ENCODE results near the gene YARS1. TPM values are rescaled to one million over a fixed set of nuclear protein-coding genes. Genes with fewer than 3 reads are reported as not detected.

Gene YARS1
- total RNA-seq, 1 experiment from 2014 or later = 120 TPM

DNA sequence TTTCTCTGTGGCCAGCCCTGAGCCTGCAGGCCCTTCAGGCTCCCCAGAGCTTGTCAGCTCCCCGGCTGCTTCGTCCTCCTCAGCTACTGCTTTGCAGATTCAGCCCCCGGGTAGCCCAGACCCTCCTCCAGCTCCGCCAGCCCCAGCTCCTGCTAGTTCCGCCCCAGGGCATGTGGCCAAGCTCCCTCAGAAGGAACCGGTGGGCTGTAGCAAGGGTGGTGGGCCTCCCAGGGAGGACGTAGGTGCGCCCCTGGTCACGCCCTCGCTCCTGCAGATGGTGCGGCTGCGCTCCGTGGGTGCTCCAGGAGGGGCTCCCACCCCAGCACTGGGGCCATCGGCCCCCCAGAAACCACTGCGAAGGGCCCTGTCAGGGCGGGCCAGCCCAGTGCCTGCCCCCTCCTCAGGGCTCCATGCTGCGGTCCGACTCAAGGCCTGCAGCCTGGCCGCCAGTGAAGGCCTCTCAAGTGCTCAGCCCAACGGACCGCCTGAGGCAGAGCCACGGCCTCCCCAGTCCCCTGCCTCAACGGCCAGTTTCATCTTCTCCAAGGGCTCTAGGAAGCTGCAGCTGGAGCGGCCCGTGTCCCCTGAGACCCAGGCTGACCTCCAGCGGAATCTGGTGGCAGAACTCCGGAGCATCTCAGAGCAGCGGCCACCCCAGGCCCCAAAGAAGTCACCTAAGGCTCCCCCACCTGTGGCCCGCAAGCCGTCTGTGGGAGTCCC, 45.4 kb downstream of the YARS1 start:
- Histone ChIP-seq H3K27me3 (ENCODE audit: control insufficient read depth, insufficient read depth, low read length) (no peaks in the 10 kb centered on the region), H3K27ac (ENCODE audit: low read length) (peak overlapping the region; percentile 35; the same call in 1 of the 2 replicates), H3K4me1 (ENCODE audit: control insufficient read depth, insufficient read depth, low read length) (peaks cover 70% of the 10 kb centered on the region), H3K36me3 (ENCODE audit: control insufficient read depth, insufficient read depth, low read length) (peaks cover 2% of the 10 kb centered on the region; the same call in 1 of the 2 replicates), H3K4me3 (ENCODE audit: low read depth in 2 of 2, low read length in 2 of 2) (no peak overlapping the region), H3K9me3 (ENCODE audit: control insufficient read depth, insufficient read depth, low read depth, low read length) (no peaks in the 10 kb centered on the region)
- ATAC-seq (no peak), DNase-seq (ENCODE audit: low read depth, low spot score) (no peak)
- no peak for TF ChIP-seq SIN3A (IDR thresholded peaks at IDR 0.05; ENCODE audit: borderline replicate concordance, insufficient read depth, low read depth, low read length)
- TF ChIP-seq, protein P1, sequence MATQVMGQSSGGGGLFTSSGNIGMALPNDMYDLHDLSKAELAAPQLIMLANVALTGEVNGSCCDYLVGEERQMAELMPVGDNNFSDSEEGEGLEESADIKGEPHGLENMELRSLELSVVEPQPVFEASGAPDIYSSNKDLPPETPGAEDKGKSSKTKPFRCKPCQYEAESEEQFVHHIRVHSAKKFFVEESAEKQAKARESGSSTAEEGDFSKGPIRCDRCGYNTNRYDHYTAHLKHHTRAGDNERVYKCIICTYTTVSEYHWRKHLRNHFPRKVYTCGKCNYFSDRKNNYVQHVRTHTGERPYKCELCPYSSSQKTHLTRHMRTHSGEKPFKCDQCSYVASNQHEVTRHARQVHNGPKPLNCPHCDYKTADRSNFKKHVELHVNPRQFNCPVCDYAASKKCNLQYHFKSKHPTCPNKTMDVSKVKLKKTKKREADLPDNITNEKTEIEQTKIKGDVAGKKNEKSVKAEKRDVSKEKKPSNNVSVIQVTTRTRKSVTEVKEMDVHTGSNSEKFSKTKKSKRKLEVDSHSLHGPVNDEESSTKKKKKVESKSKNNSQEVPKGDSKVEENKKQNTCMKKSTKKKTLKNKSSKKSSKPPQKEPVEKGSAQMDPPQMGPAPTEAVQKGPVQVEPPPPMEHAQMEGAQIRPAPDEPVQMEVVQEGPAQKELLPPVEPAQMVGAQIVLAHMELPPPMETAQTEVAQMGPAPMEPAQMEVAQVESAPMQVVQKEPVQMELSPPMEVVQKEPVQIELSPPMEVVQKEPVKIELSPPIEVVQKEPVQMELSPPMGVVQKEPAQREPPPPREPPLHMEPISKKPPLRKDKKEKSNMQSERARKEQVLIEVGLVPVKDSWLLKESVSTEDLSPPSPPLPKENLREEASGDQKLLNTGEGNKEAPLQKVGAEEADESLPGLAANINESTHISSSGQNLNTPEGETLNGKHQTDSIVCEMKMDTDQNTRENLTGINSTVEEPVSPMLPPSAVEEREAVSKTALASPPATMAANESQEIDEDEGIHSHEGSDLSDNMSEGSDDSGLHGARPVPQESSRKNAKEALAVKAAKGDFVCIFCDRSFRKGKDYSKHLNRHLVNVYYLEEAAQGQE (IDR thresholded peaks at IDR 0.05; ENCODE audit: insufficient read depth in 1 of 2, low read depth in 2 of 2, low read length in 1 of 2) = no peak
- POLR2A ChIA-PET = no interaction called here
- intact Hi-C loops (cut with micrococcal nuclease; ENCODE audit: unreplicated experiment) (no loop called here), in situ Hi-C loops (cut with HindIII; ENCODE audit: low pct_unique_long_range_greater_than_20kb, low sequenced_read_pairs) (no loop called here)
- no TSS peak for BruUV-seq (replicated peaks)
- CTCF ChIA-PET = interaction anchor here (1.1 to 5.4 kb wide), 2 partner anchors 43 to 59 kb away, joined by 4 to 72 read pairs; no protein-coding TSS in a partner anchor

DNA sequence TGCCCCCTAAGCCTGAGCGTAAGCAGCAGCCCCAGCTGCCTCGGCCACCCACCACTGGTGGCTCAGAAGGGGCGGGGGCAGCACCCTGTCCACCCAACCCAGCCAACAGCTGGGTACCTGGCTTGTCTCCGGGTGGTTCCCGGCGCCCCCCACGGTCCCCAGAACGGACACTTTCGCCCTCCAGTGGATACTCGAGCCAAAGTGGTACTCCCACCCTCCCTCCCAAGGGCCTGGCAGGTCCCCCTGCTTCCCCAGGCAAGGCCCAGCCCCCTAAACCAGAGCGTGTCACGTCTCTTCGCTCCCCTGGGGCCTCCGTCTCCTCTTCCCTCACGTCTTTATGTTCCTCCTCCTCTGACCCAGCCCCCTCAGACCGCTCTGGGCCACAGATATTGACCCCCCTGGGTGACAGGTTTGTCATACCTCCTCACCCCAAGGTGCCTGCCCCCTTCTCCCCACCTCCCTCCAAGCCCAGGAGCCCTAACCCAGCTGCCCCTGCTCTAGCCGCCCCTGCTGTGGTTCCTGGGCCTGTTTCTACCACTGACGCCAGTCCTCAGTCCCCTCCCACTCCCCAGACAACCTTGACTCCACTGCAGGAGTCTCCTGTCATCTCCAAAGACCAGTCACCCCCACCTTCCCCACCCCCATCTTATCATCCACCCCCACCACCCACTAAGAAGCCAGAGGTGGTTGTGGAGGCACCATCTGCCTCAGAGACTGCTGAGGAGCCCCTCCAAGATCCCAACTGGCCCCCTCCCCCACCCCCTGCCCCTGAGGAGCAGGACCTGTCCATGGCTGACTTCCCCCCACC, 46.2 kb downstream of the YARS1 start:
- Histone ChIP-seq H3K9me3 (ENCODE audit: control insufficient read depth, insufficient read depth, low read depth, low read length) (no peaks in the 10 kb centered on the region), H3K36me3 (ENCODE audit: control insufficient read depth, insufficient read depth, low read length) (peaks cover 2% of the 10 kb centered on the region; the same call in 1 of the 2 replicates), H3K4me1 (ENCODE audit: control insufficient read depth, insufficient read depth, low read length) (peaks cover 78% of the 10 kb centered on the region), H3K27me3 (ENCODE audit: control insufficient read depth, insufficient read depth, low read length) (no peaks in the 10 kb centered on the region), H3K4me3 (ENCODE audit: low read depth in 2 of 2, low read length in 2 of 2) (no peak overlapping the region), H3K27ac (ENCODE audit: low read length) (no peak overlapping the region)
- ChIA-PET POLR2A (no interaction called here), CTCF (interaction anchor here (2.0 to 5.4 kb wide), 2 partner anchors 59 kb away, joined by 20 to 72 read pairs; no protein-coding TSS in a partner anchor)
- BruUV-seq (replicated peaks) = no TSS peak
- DNase-seq (ENCODE audit: low read depth, low spot score) (no peak), ATAC-seq (no peak)
- in situ Hi-C loops (cut with HindIII; ENCODE audit: low pct_unique_long_range_greater_than_20kb, low sequenced_read_pairs) (no loop called here), intact Hi-C loops (cut with micrococcal nuclease; ENCODE audit: unreplicated experiment) (no loop called here)
- TF ChIP-seq SIN3A (IDR thresholded peaks at IDR 0.05; ENCODE audit: borderline replicate concordance, insufficient read depth, low read depth, low read length) = no peak
- no peak for TF ChIP-seq TCF7L2 (IDR thresholded peaks at IDR 0.05; ENCODE audit: low read depth, low read length)
- TF ChIP-seq, protein P2, sequence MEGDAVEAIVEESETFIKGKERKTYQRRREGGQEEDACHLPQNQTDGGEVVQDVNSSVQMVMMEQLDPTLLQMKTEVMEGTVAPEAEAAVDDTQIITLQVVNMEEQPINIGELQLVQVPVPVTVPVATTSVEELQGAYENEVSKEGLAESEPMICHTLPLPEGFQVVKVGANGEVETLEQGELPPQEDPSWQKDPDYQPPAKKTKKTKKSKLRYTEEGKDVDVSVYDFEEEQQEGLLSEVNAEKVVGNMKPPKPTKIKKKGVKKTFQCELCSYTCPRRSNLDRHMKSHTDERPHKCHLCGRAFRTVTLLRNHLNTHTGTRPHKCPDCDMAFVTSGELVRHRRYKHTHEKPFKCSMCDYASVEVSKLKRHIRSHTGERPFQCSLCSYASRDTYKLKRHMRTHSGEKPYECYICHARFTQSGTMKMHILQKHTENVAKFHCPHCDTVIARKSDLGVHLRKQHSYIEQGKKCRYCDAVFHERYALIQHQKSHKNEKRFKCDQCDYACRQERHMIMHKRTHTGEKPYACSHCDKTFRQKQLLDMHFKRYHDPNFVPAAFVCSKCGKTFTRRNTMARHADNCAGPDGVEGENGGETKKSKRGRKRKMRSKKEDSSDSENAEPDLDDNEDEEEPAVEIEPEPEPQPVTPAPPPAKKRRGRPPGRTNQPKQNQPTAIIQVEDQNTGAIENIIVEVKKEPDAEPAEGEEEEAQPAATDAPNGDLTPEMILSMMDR (IDR thresholded peaks at IDR 0.05) = no peak
- TF ChIP-seq POLR2AphosphoS5 (IDR thresholded peaks at IDR 0.05; ENCODE audit: low read depth, low read length) = no peak
- TF ChIP-seq, protein P1 (IDR thresholded peaks at IDR 0.05; ENCODE audit: insufficient read depth in 1 of 2, low read depth in 2 of 2, low read length in 1 of 2) = no peak
